Measurements from ENCODE around the gene SLC1A7.

Gene SLC1A7

GRCh38 chr1:53153752-53154151 lies 11.3 kb upstream of the SLC1A7 start:
- TF ChIP-seq ELF4 (IDR thresholded peaks at IDR 0.05) = no peak
- no peak for TF ChIP-seq CTBP1 (IDR thresholded peaks at IDR 0.05; ENCODE audit: borderline replicate concordance)
- DNase-seq (ENCODE audit: extremely low spot score) = no peak
- CTCF ChIA-PET = interaction anchor here (0.6 kb wide), 1 partner anchor 13 kb away, joined by 3 read pairs; no protein-coding TSS in a partner anchor
- POLR2A ChIA-PET = no interaction called here

GRCh38 chr1:53148123-53148522 lies 5.7 kb upstream of the SLC1A7 start:
- no peak for DNase-seq (ENCODE audit: extremely low spot score)
- ChIA-PET CTCF (interaction anchor here (2.0 kb wide), 1 partner anchor 11 kb away, joined by 5 read pairs; no protein-coding TSS in a partner anchor), POLR2A (no interaction called here)
- no peak for TF ChIP-seq LEF1 (IDR thresholded peaks at IDR 0.05; ENCODE audit: borderline replicate concordance)
- no peak for TF ChIP-seq FOXK2 (IDR thresholded peaks at IDR 0.05)
- TF ChIP-seq ELF4 (IDR thresholded peaks at IDR 0.05) = no peak
- TF ChIP-seq L3MBTL2 (conservative IDR thresholded peaks at IDR 0.05) = no peak
- TF ChIP-seq SUZ12 (IDR thresholded peaks at IDR 0.05) = no peak
- no peak for TF ChIP-seq SP1 (IDR thresholded peaks at IDR 0.05)
- TF ChIP-seq BHLHE40 (IDR thresholded peaks at IDR 0.05; ENCODE audit: borderline replicate concordance) = no peak
- no peak for TF ChIP-seq FOXA1 (IDR thresholded peaks at IDR 0.05)
- TF ChIP-seq ARNT (IDR thresholded peaks at IDR 0.05) = no peak
- TF ChIP-seq PKNOX1 (IDR thresholded peaks at IDR 0.05) = no peak
- no peak for TF ChIP-seq HDGF (IDR thresholded peaks at IDR 0.05; ENCODE audit: borderline replicate concordance)
- no peak for TF ChIP-seq CTBP1 (IDR thresholded peaks at IDR 0.05; ENCODE audit: borderline replicate concordance)
- TF ChIP-seq ZNF384 (IDR thresholded peaks at IDR 0.05) = no peak
- TF ChIP-seq NFRKB (IDR thresholded peaks at IDR 0.05) = no peak
- no peak for TF ChIP-seq TARDBP (IDR thresholded peaks at IDR 0.05)
- TF ChIP-seq FOXM1 (IDR thresholded peaks at IDR 0.05; ENCODE audit: borderline replicate concordance) = no peak

GRCh38 chr1:53147174-53147573 lies 4.7 kb upstream of the SLC1A7 start:
- CTCF ChIA-PET = interaction anchor here (2.0 kb wide), 1 partner anchor 10 kb away, joined by 5 read pairs; no protein-coding TSS in a partner anchor
- no peak for DNase-seq (ENCODE audit: extremely low spot score)
- TF ChIP-seq ZNF384 (IDR thresholded peaks at IDR 0.05) (no peak), PKNOX1 (IDR thresholded peaks at IDR 0.05) (no peak), SP1 (IDR thresholded peaks at IDR 0.05) (no peak), CTBP1 (IDR thresholded peaks at IDR 0.05; ENCODE audit: borderline replicate concordance) (no peak), ARNT (IDR thresholded peaks at IDR 0.05) (no peak), NFRKB (IDR thresholded peaks at IDR 0.05) (no peak), ELF4 (IDR thresholded peaks at IDR 0.05) (no peak), LEF1 (IDR thresholded peaks at IDR 0.05; ENCODE audit: borderline replicate concordance) (no peak), SUZ12 (IDR thresholded peaks at IDR 0.05) (no peak), BHLHE40 (IDR thresholded peaks at IDR 0.05; ENCODE audit: borderline replicate concordance) (no peak), TARDBP (IDR thresholded peaks at IDR 0.05) (no peak)
- POLR2A ChIA-PET = interaction anchor here (0.6 kb wide), 1 partner anchor 202 kb away, joined by 3 read pairs; no protein-coding TSS in a partner anchor

GRCh38 chr1:53145942-53146708 lies 3.7 kb upstream of the SLC1A7 start:
- CTCF ChIA-PET = interaction anchor here (0.7 kb wide), 1 partner anchor 309 kb away, joined by 3 read pairs; no protein-coding TSS in a partner anchor
- no peak for DNase-seq (ENCODE audit: extremely low spot score)
- TF ChIP-seq ARNT (IDR thresholded peaks at IDR 0.05) (no peak), LEF1 (IDR thresholded peaks at IDR 0.05; ENCODE audit: borderline replicate concordance) (no peak), ELF4 (IDR thresholded peaks at IDR 0.05) (no peak), L3MBTL2 (conservative IDR thresholded peaks at IDR 0.05) (no peak), PKNOX1 (IDR thresholded peaks at IDR 0.05) (no peak), SP1 (IDR thresholded peaks at IDR 0.05) (no peak), FOXK2 (IDR thresholded peaks at IDR 0.05) (no peak), BHLHE40 (IDR thresholded peaks at IDR 0.05; ENCODE audit: borderline replicate concordance) (no peak), SUZ12 (IDR thresholded peaks at IDR 0.05) (no peak), FOXA1 (IDR thresholded peaks at IDR 0.05) (no peak)
- POLR2A ChIA-PET = no interaction called here

GRCh38 chr1:53145619-53145941 lies 3.1 kb upstream of the SLC1A7 start:
- ChIA-PET POLR2A (no interaction called here), CTCF (interaction anchor here (0.7 kb wide), 1 partner anchor 309 kb away, joined by 3 read pairs; no protein-coding TSS in a partner anchor)
- no peak for DNase-seq (ENCODE audit: extremely low spot score)
- no peak for TF ChIP-seq FOXM1 (IDR thresholded peaks at IDR 0.05; ENCODE audit: borderline replicate concordance)
- no peak for TF ChIP-seq L3MBTL2 (conservative IDR thresholded peaks at IDR 0.05)
- no peak for TF ChIP-seq SP1 (IDR thresholded peaks at IDR 0.05)
- no peak for TF ChIP-seq LEF1 (IDR thresholded peaks at IDR 0.05; ENCODE audit: borderline replicate concordance)
- TF ChIP-seq HDGF (IDR thresholded peaks at IDR 0.05; ENCODE audit: borderline replicate concordance) = no peak
- no peak for TF ChIP-seq ARNT (IDR thresholded peaks at IDR 0.05)

- TF ChIP-seq FOXA1 (IDR thresholded peaks at IDR 0.05) (no peak), BHLHE40 (IDR thresholded peaks at IDR 0.05; ENCODE audit: borderline replicate concordance) (no peak), CTBP1 (IDR thresholded peaks at IDR 0.05; ENCODE audit: borderline replicate concordance) (no peak), NFRKB (IDR thresholded peaks at IDR 0.05) (no peak), PKNOX1 (IDR thresholded peaks at IDR 0.05) (no peak), ARNT (IDR thresholded peaks at IDR 0.05) (no peak), ZNF384 (IDR thresholded peaks at IDR 0.05) (no peak), HDGF (IDR thresholded peaks at IDR 0.05; ENCODE audit: borderline replicate concordance) (no peak), FOXM1 (IDR thresholded peaks at IDR 0.05; ENCODE audit: borderline replicate concordance) (no peak), TARDBP (IDR thresholded peaks at IDR 0.05) (no peak), ELF4 (IDR thresholded peaks at IDR 0.05) (no peak), SUZ12 (IDR thresholded peaks at IDR 0.05) (no peak), SP1 (IDR thresholded peaks at IDR 0.05) (no peak), LEF1 (IDR thresholded peaks at IDR 0.05; ENCODE audit: borderline replicate concordance) (no peak), FOXK2 (IDR thresholded peaks at IDR 0.05) (no peak), L3MBTL2 (conservative IDR thresholded peaks at IDR 0.05) (no peak)
- POLR2A ChIA-PET = no interaction called here
- DNase-seq (ENCODE audit: extremely low spot score) = no peak
- CTCF ChIA-PET = interaction anchor here (0.7 kb wide), 1 partner anchor 308 kb away, joined by 3 read pairs; no protein-coding TSS in a partner anchor
Observed at GRCh38 chr1:53145051-53145600, 2.7 kb upstream of the SLC1A7 start.

All from HEK293T (cell line).